HL-60 (cell line): ENCODE measurements around the gene KRT31.

Experiments used
- DNase-seq, 2 experiments: peaks; one replicate each; pipeline ENCODE4 v3.0.0-alpha.2; 2010 to 2020; ENCODE audit warnings: low read depth in 1 of 2, low spot score in 1 of 2
- H3K27ac ChIP-seq: fragments of 250-450 bp; sonication (Bioruptor Pico); replicated peaks from 2 replicates; pipeline ENCODE4 v1.5.1; 2020; ENCODE audit warnings: mild to moderate bottlenecking, moderate library complexity
- H3K27me3 ChIP-seq: fragments of 250-450 bp; sonication (Bioruptor Pico); 2 replicates; pipeline ENCODE4 v1.5.1; 2021; ENCODE audit warnings: mild to moderate bottlenecking, moderate library complexity; ENCODE audit not compliant: insufficient read depth, poor library complexity, severe bottlenecking
- H3K4me3 ChIP-seq: replicated peaks from 2 replicates; pipeline ENCODE4 v1.5.1; 2011; ENCODE audit warnings: mild to moderate bottlenecking, control low read depth, low read length; ENCODE audit not compliant: insufficient read depth
- GABPA ChIP-seq: IDR thresholded peaks from 2 replicates; pipeline ENCODE4 v1.6.1; 2012; ENCODE audit warnings: low read depth
- POLR2AphosphoS5 ChIP-seq: IDR thresholded peaks from 2 replicates; pipeline ENCODE4 v1.6.1; 2012; ENCODE audit warnings: low read depth
- SPI1 ChIP-seq: IDR thresholded peaks from 2 replicates; pipeline ENCODE4 v1.6.1; 2012; ENCODE audit warnings: low read depth, mild to moderate bottlenecking, borderline replicate concordance
- TF ChIP-seq, protein P1 (sequence below): IDR thresholded peaks from 2 replicates; pipeline ENCODE4 v1.6.1; 2012; ENCODE audit warnings: low read depth; ENCODE audit not compliant: insufficient replicate concordance
- TF ChIP-seq, protein P2 (sequence below): IDR thresholded peaks from one replicate; pipeline ENCODE4 v1.5.1; 2011; ENCODE audit warnings: low read length, control low read depth, inconsistent platforms; ENCODE audit not compliant: insufficient read depth

The KRT31 gene

DNA sequence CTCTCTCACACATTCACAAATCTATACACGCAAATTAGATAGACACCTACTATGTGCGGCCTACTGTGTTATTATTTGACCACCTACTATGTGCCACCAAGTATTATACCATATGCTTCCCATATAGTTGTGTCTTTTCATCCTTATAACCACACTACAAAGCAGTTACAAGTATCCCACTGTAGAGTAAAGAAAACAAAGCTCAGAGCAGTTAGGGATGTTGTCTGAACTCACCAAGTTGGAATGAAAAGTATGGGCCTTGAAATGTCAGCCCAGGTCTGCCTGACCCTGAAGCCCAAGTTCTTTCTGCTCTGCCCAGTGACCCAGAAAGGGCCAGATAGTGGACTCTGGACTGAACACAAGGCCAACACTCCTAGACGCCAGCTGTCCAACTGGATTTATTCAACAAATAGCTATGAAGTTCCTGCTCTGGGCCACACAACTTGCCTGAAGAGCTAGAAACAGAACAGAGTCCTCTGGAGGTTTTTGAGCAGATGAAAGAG lies 18.5 kb upstream of the KRT31 start:
- Histone ChIP-seq H3K4me3 (no peak overlapping the region), H3K27me3 (no peaks in the 10 kb centered on the region), H3K27ac (no peak overlapping the region)
- no peak for DNase-seq
- TF ChIP-seq SPI1 = no peak
- TF ChIP-seq, protein P1, sequence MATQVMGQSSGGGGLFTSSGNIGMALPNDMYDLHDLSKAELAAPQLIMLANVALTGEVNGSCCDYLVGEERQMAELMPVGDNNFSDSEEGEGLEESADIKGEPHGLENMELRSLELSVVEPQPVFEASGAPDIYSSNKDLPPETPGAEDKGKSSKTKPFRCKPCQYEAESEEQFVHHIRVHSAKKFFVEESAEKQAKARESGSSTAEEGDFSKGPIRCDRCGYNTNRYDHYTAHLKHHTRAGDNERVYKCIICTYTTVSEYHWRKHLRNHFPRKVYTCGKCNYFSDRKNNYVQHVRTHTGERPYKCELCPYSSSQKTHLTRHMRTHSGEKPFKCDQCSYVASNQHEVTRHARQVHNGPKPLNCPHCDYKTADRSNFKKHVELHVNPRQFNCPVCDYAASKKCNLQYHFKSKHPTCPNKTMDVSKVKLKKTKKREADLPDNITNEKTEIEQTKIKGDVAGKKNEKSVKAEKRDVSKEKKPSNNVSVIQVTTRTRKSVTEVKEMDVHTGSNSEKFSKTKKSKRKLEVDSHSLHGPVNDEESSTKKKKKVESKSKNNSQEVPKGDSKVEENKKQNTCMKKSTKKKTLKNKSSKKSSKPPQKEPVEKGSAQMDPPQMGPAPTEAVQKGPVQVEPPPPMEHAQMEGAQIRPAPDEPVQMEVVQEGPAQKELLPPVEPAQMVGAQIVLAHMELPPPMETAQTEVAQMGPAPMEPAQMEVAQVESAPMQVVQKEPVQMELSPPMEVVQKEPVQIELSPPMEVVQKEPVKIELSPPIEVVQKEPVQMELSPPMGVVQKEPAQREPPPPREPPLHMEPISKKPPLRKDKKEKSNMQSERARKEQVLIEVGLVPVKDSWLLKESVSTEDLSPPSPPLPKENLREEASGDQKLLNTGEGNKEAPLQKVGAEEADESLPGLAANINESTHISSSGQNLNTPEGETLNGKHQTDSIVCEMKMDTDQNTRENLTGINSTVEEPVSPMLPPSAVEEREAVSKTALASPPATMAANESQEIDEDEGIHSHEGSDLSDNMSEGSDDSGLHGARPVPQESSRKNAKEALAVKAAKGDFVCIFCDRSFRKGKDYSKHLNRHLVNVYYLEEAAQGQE = no peak

DNA sequence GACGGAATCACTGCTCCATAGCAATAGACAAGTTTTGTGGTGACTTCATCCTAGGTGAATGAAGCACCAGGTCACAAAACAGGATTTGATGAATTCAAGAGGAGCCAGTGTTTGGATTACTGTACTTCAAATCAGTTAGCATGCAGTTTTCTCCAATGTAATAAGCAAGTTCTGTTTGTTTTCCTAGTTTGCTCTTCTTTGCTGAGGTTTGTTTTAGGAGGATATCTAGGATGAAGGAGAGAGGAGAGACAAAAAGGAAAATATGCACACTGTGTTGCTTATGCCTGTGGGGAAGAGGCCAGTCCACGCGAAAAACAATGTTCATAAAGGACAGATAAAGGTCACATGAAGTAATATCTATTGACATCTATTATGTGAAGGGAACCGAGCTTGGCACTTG lies 18.0 kb upstream of the KRT31 start:
- no peak for DNase-seq
- no peaks in the 10 kb centered on the region for H3K27me3 ChIP-seq
- no peak overlapping the region for H3K4me3 ChIP-seq
- H3K27ac ChIP-seq = no peak overlapping the region
- TF ChIP-seq GABPA (no peak), SPI1 (no peak), POLR2AphosphoS5 (no peak)
- TF ChIP-seq, protein P1 = no peak
- TF ChIP-seq, protein P2, sequence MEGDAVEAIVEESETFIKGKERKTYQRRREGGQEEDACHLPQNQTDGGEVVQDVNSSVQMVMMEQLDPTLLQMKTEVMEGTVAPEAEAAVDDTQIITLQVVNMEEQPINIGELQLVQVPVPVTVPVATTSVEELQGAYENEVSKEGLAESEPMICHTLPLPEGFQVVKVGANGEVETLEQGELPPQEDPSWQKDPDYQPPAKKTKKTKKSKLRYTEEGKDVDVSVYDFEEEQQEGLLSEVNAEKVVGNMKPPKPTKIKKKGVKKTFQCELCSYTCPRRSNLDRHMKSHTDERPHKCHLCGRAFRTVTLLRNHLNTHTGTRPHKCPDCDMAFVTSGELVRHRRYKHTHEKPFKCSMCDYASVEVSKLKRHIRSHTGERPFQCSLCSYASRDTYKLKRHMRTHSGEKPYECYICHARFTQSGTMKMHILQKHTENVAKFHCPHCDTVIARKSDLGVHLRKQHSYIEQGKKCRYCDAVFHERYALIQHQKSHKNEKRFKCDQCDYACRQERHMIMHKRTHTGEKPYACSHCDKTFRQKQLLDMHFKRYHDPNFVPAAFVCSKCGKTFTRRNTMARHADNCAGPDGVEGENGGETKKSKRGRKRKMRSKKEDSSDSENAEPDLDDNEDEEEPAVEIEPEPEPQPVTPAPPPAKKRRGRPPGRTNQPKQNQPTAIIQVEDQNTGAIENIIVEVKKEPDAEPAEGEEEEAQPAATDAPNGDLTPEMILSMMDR = no peak

DNA sequence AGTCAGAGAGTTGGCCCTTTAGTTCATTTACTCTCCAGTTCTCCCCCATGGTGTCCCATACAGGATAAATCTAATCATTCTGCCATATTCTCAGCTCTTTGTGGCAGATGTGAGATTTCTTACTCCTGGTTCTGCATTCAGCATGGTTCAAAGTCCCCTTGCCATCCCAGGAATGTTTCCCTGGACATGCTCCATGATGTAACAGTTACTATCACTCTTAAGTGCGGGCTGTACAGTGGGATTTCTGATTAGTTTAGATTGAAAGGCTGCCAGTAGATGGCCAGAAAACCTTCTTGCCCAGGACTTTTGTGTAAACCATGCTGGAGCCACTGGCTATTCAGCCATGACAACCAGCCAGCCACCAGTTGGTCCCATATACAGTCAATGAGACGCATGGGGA lies 16.6 kb upstream of the KRT31 start:
- H3K27ac ChIP-seq = no peak overlapping the region
- H3K4me3 ChIP-seq = no peak overlapping the region
- no peak for DNase-seq
- no peaks in the 10 kb centered on the region for H3K27me3 ChIP-seq
- TF ChIP-seq SPI1 = no peak
- TF ChIP-seq, protein P2 = no peak
- TF ChIP-seq GABPA = no peak
- no peak for TF ChIP-seq POLR2AphosphoS5
- TF ChIP-seq, protein P1 = no peak
